ENCODE measurements around the gene UBL5. TPM values are rescaled to one million over a fixed set of nuclear protein-coding genes. Genes with fewer than 3 reads are reported as not detected.
"Not testable (repeated sequence)": the region's sequence is repeated elsewhere in the genome, so short reads cannot be mapped to it uniquely, and the experiment has no call there.

Gene UBL5
- polyA plus RNA-seq, 1 of the 3 experiments (the other 2 are of a cell fraction), result 2,602 TPM

DNA sequence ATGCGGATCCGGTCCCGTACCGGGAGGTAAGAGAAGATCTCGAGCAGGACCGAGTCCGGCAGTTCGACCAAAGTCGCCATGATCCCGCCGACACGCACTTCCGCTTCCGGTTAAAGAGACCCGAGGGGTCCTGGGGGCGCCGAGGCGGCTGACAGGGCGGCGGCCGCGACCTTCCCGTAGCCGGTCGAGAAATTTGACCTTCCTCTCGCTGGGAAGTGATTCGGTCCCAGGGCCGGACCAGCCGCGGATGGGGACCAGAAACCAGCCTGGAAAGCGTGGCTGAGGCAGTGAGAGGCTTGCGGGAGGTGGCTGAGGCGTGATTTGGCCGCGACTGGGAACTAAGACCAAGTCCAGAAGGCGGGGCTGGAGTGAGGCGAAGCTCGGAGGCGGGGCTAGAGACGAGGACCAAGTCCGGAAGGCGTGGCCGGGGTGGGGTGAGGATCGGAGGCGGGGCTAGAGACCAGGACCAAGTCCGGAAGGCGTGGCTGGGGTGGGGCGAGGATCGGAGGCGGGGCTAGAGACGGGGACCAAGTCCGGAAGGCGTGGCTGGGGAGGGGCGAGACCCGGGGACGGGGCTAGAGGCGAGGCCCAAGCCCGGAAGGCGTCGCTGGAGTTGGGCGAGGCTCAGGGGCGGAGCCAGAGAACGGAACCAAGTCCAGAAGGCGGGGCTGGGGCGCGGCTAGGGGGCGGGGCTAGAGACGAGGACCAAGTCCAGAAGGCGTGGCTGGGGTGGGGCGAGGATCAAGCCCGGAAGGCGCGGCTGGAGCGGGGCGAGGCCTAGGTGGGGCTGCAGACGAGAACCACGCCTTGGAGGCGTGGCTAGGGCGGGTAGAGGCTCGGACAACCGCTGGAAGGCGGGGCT is 8.8 kb upstream of the UBL5 start, which contains the start of gene FBXL12 (continued):
- TF ChIP-seq NRF1 (IDR thresholded peaks at IDR 0.05; ENCODE audit: low read depth, low read length), result no peak
- TF ChIP-seq MEF2A (IDR thresholded peaks at IDR 0.05; ENCODE audit: borderline replicate concordance, low read depth), result no peak
- TF ChIP-seq, protein P1, sequence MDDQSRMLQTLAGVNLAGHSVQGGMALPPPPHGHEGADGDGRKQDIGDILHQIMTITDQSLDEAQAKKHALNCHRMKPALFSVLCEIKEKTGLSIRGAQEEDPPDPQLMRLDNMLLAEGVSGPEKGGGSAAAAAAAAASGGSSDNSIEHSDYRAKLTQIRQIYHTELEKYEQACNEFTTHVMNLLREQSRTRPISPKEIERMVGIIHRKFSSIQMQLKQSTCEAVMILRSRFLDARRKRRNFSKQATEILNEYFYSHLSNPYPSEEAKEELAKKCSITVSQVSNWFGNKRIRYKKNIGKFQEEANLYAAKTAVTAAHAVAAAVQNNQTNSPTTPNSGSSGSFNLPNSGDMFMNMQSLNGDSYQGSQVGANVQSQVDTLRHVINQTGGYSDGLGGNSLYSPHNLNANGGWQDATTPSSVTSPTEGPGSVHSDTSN (IDR thresholded peaks at IDR 0.05), result no peak
- no peak for TF ChIP-seq RFX5 (IDR thresholded peaks at IDR 0.05; ENCODE audit: low read length)
- peak; percentile 60; the same call in 1 of the 2 replicates for TF ChIP-seq TAF1 (IDR thresholded peaks at IDR 0.05; ENCODE audit: borderline replicate concordance, low read depth, low read length)
- TF ChIP-seq JUND (IDR thresholded peaks at IDR 0.05), result no peak

DNA sequence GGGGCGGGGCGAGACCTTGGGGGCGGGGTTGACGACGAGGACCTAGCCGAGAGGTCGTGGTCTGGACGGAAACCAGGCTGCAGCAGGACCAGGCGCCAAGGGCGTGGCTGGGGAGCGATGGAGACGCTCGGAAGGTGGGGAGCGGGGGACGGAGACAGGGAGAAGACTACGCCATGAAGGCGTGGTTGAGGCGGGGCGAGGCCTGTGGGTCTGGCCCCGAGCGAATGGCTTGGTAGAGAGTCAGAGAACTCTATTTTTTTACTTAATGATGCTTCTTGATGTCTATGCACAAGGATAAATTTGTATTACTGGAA is 8.2 kb upstream of the UBL5 start:
- CTCF ChIA-PET, result no interaction called here
- POLR2A ChIA-PET, result interaction anchor here (0.6 kb wide), 1 partner anchor 8 kb away, joined by 3 read pairs; the partner anchor contains the start of gene UBL5
- under 1% methylated on average over 13 of the region's 21 CpGs for WGBS (ENCODE audit: low lambda C conversion rate)

DNA sequence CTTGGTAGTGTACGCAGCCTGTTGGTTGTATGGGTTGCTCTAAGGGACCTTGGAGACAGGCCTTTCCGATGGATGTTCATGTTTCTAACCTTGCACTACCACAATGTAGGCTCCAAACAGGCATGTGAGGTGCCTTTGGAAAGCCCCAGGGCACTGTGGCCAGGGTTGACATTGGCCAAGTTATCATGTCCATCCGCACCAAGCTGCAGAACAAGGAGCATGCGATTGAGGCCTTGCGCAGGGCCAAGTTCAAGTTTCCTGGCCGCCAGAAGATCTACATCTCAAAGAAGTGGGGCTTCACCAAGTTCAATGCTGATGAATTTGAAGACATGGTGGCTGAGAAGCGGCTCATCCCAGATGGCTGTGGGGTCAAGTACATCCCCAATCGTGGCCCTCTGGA is 7.7 kb upstream of the UBL5 start:
- Histone ChIP-seq H3K4me2 (peak overlapping the region; percentile 30), H3K27ac (ENCODE audit: low read depth in 2 of 2, low read length in 1 of 2) (peak overlapping the region; percentile 53 to 72)
- 85% methylated on average over 4 of the region's 8 CpGs for WGBS (ENCODE audit: low lambda C conversion rate)

More for the DNA sequence above, 8.2 kb upstream of the UBL5 start:
- peaks cover 0 to 9% of the 10 kb centered on the region in 2 experiments; a peak in 1 of 4 replicates for H3K4me1 ChIP-seq (ENCODE audit: control insufficient read depth in 1 of 2, insufficient read depth in 2 of 2, low read depth in 1 of 2, low read length in 1 of 2)
- peak overlapping the region; percentile 53 to 72 for H3K27ac ChIP-seq (ENCODE audit: low read depth in 2 of 2, low read length in 1 of 2)
- H2AFZ ChIP-seq (ENCODE audit: low read depth), result peak overlapping the region; percentile 70; the same call in 1 of the 2 replicates
- no peak for DNase-seq
- peaks cover 44% of the 10 kb centered on the region for H3K79me2 ChIP-seq (ENCODE audit: insufficient read depth)
- no peak for TF ChIP-seq NRF1 (IDR thresholded peaks at IDR 0.05; ENCODE audit: low read depth, low read length)
- TF ChIP-seq RAD21 (IDR thresholded peaks at IDR 0.05; ENCODE audit: low read length), result no peak
- no peak for TF ChIP-seq MEF2A (IDR thresholded peaks at IDR 0.05; ENCODE audit: borderline replicate concordance, low read depth)
- no peak for TF ChIP-seq EP300 (IDR thresholded peaks at IDR 0.05; ENCODE audit: borderline replicate concordance in 1 of 2, low read depth in 1 of 2, low read length in 1 of 2)
- TF ChIP-seq ELF1 (IDR thresholded peaks at IDR 0.05), result no peak
- TF ChIP-seq POLR2AphosphoS5 (IDR thresholded peaks at IDR 0.05; ENCODE audit: low read depth, low read length), result peak; percentile 20; the same call in 1 of the 2 replicates
- no peaks in the 10 kb centered on the region for H4K20me1 ChIP-seq (ENCODE audit: insufficient read depth)
- peaks cover 10% of the 10 kb centered on the region for H3F3A ChIP-seq (replicated peaks; ENCODE audit: insufficient read depth)
- no peak overlapping the region for H3K9ac ChIP-seq
- no peaks in the 10 kb centered on the region for H3K9me2 ChIP-seq
- H3K9me3 ChIP-seq, result no peaks in the 10 kb centered on the region
- H3K4me2 ChIP-seq, result peak overlapping the region; percentile 30
- peak overlapping the region; percentile 18 to 20; a peak in 3 of 4 replicates for H3K4me3 ChIP-seq (ENCODE audit: low read depth in 2 of 2, low read length in 1 of 2)
- peaks cover 0 to 22% of the 10 kb centered on the region in 2 experiments for H3K36me3 ChIP-seq (replicated peaks in 1 of 2; ENCODE audit: control insufficient read depth in 1 of 2, insufficient read depth in 2 of 2, low read length in 1 of 2)
- no peaks in the 10 kb centered on the region for H3K27me3 ChIP-seq (ENCODE audit: insufficient read depth)

More for the DNA sequence above, 7.7 kb upstream of the UBL5 start:
- Histone ChIP-seq H3K4me3 (ENCODE audit: low read depth in 2 of 2, low read length in 1 of 2) (peak overlapping the region; percentile 18 to 20; a peak in 3 of 4 replicates), H3K79me2 (ENCODE audit: insufficient read depth) (peaks cover 42% of the 10 kb centered on the region), H2AFZ (ENCODE audit: low read depth) (peak overlapping the region; percentile 70; the same call in 1 of the 2 replicates), H3K36me3 (replicated peaks in 1 of 2; ENCODE audit: control insufficient read depth in 1 of 2, insufficient read depth in 2 of 2, low read length in 1 of 2) (peaks cover 0 to 22% of the 10 kb centered on the region in 2 experiments), H3F3A (replicated peaks; ENCODE audit: insufficient read depth) (peaks cover 10% of the 10 kb centered on the region)
- H3K4me1 ChIP-seq (ENCODE audit: control insufficient read depth in 1 of 2, insufficient read depth in 2 of 2, low read depth in 1 of 2, low read length in 1 of 2); H3K9me2 ChIP-seq; H3K9ac ChIP-seq; H3K9me3 ChIP-seq; H4K20me1 ChIP-seq (ENCODE audit: insufficient read depth); CTCF ChIA-PET; DNase-seq; H3K27me3 ChIP-seq (ENCODE audit: insufficient read depth); POLR2A ChIA-PET: not testable (repeated sequence)
